Measurements from ENCODE around the gene PLD4.
"Not testable (repeated sequence)": the region's sequence is repeated elsewhere in the genome, so short reads cannot be mapped to it uniquely, and the experiment has no call there.

PLD4 gene

GRCh38 chr14:104885973-104886689, 38.5 kb upstream of the PLD4 start:
- no peak for DNase-seq

GRCh38 chr14:104886690-104887622, 37.7 kb upstream of the PLD4 start:
- DNase-seq: no peak

DNA sequence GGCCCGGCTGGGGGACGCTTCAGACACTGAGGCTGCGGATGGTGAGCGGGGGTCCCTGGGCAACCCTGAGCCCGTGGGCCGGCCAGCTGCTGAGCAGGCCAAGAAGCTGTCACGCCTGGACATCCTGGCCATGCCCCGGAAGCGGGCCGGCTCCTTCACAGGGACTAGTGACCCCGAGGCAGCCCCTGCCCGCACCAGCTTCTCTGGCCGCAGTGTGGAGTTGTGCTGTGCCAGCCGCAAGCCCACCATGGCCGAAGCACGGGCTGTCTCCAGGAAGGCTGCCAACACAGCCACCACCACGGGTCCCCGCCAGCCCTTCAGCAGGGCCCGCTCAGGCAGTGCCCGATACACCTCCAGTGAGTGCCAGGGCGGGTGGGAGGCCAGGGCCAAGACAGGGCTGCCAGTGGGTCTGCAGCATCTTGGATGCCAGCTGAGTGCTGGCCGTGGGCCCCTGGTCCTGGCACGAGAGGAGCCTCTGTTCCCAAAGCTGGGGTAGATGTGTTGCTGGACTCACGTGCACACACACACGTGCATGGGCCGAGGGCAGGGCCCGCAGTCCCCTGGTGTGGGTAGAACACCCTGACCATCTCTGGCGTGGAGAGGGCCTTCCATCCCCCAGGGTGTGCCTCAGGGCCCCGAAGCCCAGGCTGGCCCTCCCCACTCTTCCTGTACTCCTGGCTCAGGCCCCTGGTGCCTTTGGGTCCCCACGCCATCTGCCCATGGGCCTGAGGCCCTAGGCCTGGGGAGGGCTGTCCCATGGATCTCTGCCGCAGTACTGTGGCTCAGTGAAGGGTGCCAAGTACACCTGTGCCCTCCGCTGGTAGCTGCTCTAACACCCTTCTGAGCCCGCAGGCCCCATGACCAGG, 36.8 kb upstream of the PLD4 start:
- DNase-seq: no peak

DNA sequence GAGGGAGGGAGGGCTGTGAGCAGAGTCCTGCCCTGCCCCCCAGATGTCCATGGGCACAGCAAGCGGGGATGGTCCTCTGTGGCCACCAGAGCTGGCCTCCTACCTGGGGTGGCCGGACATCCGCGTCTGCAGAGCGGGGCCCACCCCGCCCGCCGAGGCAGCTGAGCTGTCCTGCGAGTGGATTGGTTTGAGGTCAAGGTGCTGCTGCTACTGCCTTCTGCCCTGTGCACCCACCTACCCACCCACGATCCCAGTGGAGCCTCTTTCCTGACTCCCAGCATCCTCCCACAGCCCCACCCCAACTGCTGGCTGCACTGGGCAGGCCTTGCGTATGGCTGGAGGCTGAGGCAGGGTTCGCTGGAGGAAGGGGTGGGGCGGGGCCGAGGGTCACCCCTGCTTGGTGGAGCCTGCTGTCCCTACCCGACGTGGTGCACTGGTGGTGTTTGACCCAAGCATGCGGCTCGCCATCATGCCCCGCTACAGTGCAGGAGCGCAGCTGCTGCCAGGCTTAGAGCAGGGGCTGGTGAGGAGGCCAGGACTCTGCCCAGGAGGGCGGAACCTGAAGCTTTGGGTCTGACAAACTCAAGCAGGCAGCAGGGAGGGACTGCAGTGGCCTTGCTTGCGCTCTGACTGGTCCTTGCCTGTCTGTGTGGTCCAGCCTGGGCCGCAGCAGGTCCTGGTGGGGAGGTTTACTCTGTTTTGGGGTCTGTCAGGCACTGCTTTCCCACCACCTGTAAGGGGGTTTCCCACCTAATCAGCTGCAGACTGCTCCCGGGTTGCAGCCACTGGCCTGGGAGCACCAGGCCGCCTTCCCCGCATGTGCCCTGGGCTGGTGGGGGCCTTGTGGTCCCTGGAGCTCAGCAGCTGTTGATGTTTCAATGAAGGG, 35.9 kb upstream of the PLD4 start:
- no peak for DNase-seq

- DNase-seq: no peak
Observed at GRCh38 chr14:104889375-104889757, 35.3 kb upstream of the PLD4 start.

DNA sequence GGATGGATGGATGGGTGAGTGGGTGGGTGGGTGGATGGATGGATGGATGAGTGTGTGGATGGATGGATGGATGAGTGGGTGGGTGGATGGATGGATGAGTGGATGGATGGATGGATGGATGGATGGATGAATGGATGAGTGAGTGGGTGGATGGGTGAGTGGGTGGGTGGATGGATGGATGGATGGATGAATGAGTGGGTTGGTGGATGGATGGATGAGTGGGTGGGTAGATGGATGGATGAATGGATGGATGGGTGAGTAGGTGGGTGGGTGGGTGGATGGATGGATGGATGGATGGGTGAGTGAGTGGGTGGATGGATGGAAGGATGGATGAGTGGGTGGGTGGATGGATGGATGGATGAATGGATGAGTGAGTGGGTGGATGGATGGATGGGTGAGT, 34.4 kb upstream of the PLD4 start:
- DNase-seq: not testable (repeated sequence)

GRCh38 chr14:104891121-104891551, 33.5 kb upstream of the PLD4 start:
- no peak for DNase-seq

GRCh38 chr14:104891664-104892530, 32.8 kb upstream of the PLD4 start:
- DNase-seq: no peak

DNA sequence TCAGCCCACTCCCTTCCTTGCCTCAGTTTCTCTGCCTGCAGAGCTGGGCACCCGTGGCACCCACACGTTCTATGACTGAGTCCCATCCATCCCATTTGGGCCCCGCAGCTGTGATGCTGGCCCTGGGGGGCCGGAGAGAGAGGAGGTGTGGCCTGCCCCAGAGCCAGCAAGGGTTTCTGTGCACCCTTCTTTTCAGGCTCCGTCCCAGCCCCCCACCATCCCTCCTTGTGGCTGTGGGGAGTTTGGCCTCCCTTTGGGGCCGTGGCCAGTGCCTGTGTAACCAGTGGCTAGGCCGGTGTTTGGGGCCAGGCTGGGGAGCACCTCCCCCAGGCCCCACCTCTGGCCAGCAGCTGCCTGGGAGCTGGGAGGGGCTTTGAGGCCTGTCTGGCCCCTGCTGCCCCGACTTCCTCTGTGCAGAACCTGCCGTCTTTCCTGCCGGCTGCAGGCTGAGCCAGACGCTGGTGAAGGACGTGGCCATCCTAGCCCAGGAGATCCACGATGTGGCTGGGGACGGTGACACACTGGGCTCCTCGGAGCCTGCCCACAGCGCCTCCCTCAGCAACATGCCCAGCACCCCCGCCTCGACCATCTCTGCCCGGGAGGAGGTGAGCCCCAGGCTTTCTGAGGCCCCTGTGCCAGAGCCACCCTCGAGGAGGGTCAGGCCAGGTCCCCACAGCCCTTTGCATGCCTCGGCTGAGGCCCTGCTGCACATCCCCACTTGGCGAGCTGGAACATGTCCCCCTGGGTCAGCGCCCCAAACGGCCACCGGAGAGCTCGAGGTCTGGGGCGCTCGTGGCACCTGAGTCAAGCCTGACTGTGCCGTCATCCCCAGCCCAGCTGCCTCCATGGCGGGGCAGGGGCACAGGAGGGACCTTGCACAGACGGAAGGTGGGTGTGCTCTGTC, 31.9 kb upstream of the PLD4 start:
- DNase-seq: no peak

GRCh38 chr14:104893435-104894207, 31.1 kb upstream of the PLD4 start:
- DNase-seq: no peak

GRCh38 chr14:104894331-104895206, 30.1 kb upstream of the PLD4 start:
- no peak for DNase-seq

- DNase-seq: no peak
Observed at GRCh38 chr14:104895207-104895785, 29.4 kb upstream of the PLD4 start.

- DNase-seq: no peak
Observed at GRCh38 chr14:104895786-104896661, 28.7 kb upstream of the PLD4 start.

- DNase-seq: no peak
Observed at GRCh38 chr14:104897330-104898194, 27.1 kb upstream of the PLD4 start.

DNA sequence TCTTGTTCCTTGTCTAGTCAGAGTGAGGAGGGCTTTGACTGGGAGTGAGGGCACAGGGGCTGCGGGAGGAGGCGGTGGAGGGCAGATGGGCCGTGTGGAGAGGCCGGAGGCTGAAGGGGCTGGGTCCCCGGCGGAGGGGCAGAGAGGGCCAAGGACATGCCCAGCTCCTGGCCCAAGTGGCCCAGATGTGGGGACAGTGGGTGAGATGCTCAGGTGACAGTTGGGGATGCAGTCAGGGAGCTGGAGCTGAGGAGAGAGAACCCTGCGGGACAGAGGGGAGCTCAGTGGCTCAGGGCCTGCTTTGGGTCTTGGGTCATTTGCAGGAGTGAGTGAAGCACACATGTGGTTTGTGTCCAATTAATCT, 26.5 kb upstream of the PLD4 start:
- no peak for DNase-seq

Measured in central memory CD4-positive, alpha-beta T cell (primary cell).